Osteoblast (primary cell): ENCODE results near the gene SRP9. TPM values are rescaled to one million over a fixed set of nuclear protein-coding genes. Genes with fewer than 3 reads are reported as not detected.
"Not testable (repeated sequence)": the region's sequence is repeated elsewhere in the genome, so short reads cannot be mapped to it uniquely, and the experiment has no call there.

Experiments
- DNase-seq: peaks from one replicate; pipeline ENCODE4 v3.0.0; 2011; ENCODE audit warnings: low spot score, mixed read lengths; ENCODE audit not compliant: insufficient read length; ENCODE audit errors: missing footprints
- H2AFZ ChIP-seq: 2 replicates; pipeline ENCODE4 v1.6.0; 2011; ENCODE audit warnings: mild to moderate bottlenecking, low read length
- H3K27ac ChIP-seq: 2 replicates; pipeline ENCODE4 v1.5.1; 2011; ENCODE audit warnings: mild to moderate bottlenecking, low read depth, low read length, moderate library complexity
- H3K27me3 ChIP-seq: 2 replicates; pipeline ENCODE4 v1.6.0; 2012; ENCODE audit warnings: mild to moderate bottlenecking, control low read depth, inconsistent platforms, low read length, moderate library complexity; ENCODE audit not compliant: insufficient read depth
- H3K36me3 ChIP-seq: 2 replicates; pipeline ENCODE4 v1.5.1; 2011; ENCODE audit warnings: mild to moderate bottlenecking, low read length, control low read depth, moderate library complexity; ENCODE audit not compliant: insufficient read depth
- H3K4me1 ChIP-seq: 2 replicates; pipeline ENCODE4 v1.5.1; 2011; ENCODE audit warnings: mild to moderate bottlenecking, low read length, control low read depth, moderate library complexity; ENCODE audit not compliant: insufficient read depth
- H3K4me2 ChIP-seq: 2 replicates; pipeline ENCODE4 v1.6.0; 2011; ENCODE audit warnings: mild to moderate bottlenecking, low read length; ENCODE audit not compliant: insufficient read depth
- H3K4me3 ChIP-seq: fragments of 200-600 bp; sonication (generic); 3 replicates; pipeline ENCODE4 v1.5.1; 2012; ENCODE audit warnings: mild to moderate bottlenecking, low read length, inconsistent platforms; ENCODE audit not compliant: insufficient read depth
- H3K79me2 ChIP-seq: 2 replicates; pipeline ENCODE4 v1.6.0; 2012; ENCODE audit warnings: mild to moderate bottlenecking, low read length, control low read depth, inconsistent platforms; ENCODE audit not compliant: insufficient read depth
- H3K9me3 ChIP-seq: 2 replicates; pipeline ENCODE4 v1.5.1; 2011; ENCODE audit warnings: low read depth, low read length, control low read depth
- H4K20me1 ChIP-seq: 2 replicates; pipeline ENCODE4 v1.6.0; 2012; ENCODE audit warnings: mild to moderate bottlenecking, low read length, control low read depth; ENCODE audit not compliant: insufficient read depth
- CTCF ChIP-seq: IDR thresholded peaks from 2 replicates; pipeline ENCODE4 v1.5.1; 2011; ENCODE audit warnings: mild to moderate bottlenecking, low read depth, low read length, moderate library complexity; ENCODE audit errors: extremely low read depth
- total RNA-seq: library from RNA; depleted of rRNA; stranded (reverse); fragments of >200 nt; gene quantifications from 2 replicates; pipeline ENCODE4 v1.2.3, GENCODE V29; 2012

SRP9 gene
- total RNA-seq, 1 donor = 178 TPM

GRCh38 chr1:225778337-225778669 is 677 bp downstream of the SRP9 start:
- peaks cover 21% of the 10 kb centered on the region for H3K4me1 ChIP-seq
- H3K27ac ChIP-seq = peak overlapping the region; percentile 76
- peaks cover 21% of the 10 kb centered on the region for H4K20me1 ChIP-seq
- H3K36me3 ChIP-seq = no peaks in the 10 kb centered on the region
- TF ChIP-seq CTCF = no peak
- DNase-seq = no peak
- no peaks in the 10 kb centered on the region for H3K9me3 ChIP-seq
- H3K4me3 ChIP-seq = peak overlapping the region; percentile 80
- H3K79me2 ChIP-seq = peaks cover 55% of the 10 kb centered on the region
- H3K27me3 ChIP-seq = no peaks in the 10 kb centered on the region
- H3K4me2 ChIP-seq = peak overlapping the region; percentile 85
- peak overlapping the region; percentile 75 for H2AFZ ChIP-seq

GRCh38 chr1:225779165-225779564 is 1.5 kb downstream of the SRP9 start:
- Histone ChIP-seq H3K4me2 (peak overlapping the region; percentile 85), H3K27ac (peak overlapping the region; percentile 76), H3K79me2 (peaks cover 62% of the 10 kb centered on the region), H3K4me3 (peak overlapping the region; percentile 80), H4K20me1 (peaks cover 24% of the 10 kb centered on the region), H3K4me1 (peaks cover 21% of the 10 kb centered on the region)
- not testable (repeated sequence) for H3K9me3 ChIP-seq, H2AFZ ChIP-seq, H3K36me3 ChIP-seq, DNase-seq, H3K27me3 ChIP-seq

- peaks cover 4% of the 10 kb centered on the region for H3K36me3 ChIP-seq
- H3K27ac ChIP-seq = no peak overlapping the region
These were observed 2.5 kb downstream of the SRP9 start for GRCh38 chr1:225780134-225780533.

GRCh38 chr1:225780630-225781029 is 3.0 kb downstream of the SRP9 start:
- DNase-seq = no peak
- H3K36me3 ChIP-seq = peaks cover 8% of the 10 kb centered on the region
- no peak overlapping the region for H2AFZ ChIP-seq
- no peak overlapping the region for H3K27ac ChIP-seq
- no peak overlapping the region for H3K4me2 ChIP-seq
- no peaks in the 10 kb centered on the region for H3K9me3 ChIP-seq
- peaks cover 70% of the 10 kb centered on the region for H3K79me2 ChIP-seq
- TF ChIP-seq CTCF = no peak
- H4K20me1 ChIP-seq = peaks cover 24% of the 10 kb centered on the region
- H3K4me1 ChIP-seq = peaks cover 21% of the 10 kb centered on the region
- no peak overlapping the region for H3K4me3 ChIP-seq
- no peaks in the 10 kb centered on the region for H3K27me3 ChIP-seq

More at GRCh38 chr1:225780134-225780533, 2.5 kb downstream of the SRP9 start:
- no peak for TF ChIP-seq CTCF
- no peak overlapping the region for H2AFZ ChIP-seq
- peak overlapping the region; percentile 85 for H3K4me2 ChIP-seq
- H3K4me3 ChIP-seq = no peak overlapping the region
- DNase-seq = no peak
- peaks cover 68% of the 10 kb centered on the region for H3K79me2 ChIP-seq
- H4K20me1 ChIP-seq = peaks cover 24% of the 10 kb centered on the region
- peaks cover 21% of the 10 kb centered on the region for H3K4me1 ChIP-seq
- H3K9me3 ChIP-seq = no peaks in the 10 kb centered on the region
- H3K27me3 ChIP-seq = no peaks in the 10 kb centered on the region

- H3K9me3 ChIP-seq, H3K27me3 ChIP-seq, H3K4me3 ChIP-seq, H3K4me1 ChIP-seq, H4K20me1 ChIP-seq, H2AFZ ChIP-seq, DNase-seq, H3K4me2 ChIP-seq, H3K27ac ChIP-seq: not testable (repeated sequence)
- peaks cover 40% of the 10 kb centered on the region for H3K79me2 ChIP-seq
- peaks cover 62% of the 10 kb centered on the region for H3K36me3 ChIP-seq
These were observed 11.5 kb downstream of the SRP9 start for GRCh38 chr1:225789142-225789541.
